ENCODE results near the gene CNTN5.

The CNTN5 gene

DNA sequence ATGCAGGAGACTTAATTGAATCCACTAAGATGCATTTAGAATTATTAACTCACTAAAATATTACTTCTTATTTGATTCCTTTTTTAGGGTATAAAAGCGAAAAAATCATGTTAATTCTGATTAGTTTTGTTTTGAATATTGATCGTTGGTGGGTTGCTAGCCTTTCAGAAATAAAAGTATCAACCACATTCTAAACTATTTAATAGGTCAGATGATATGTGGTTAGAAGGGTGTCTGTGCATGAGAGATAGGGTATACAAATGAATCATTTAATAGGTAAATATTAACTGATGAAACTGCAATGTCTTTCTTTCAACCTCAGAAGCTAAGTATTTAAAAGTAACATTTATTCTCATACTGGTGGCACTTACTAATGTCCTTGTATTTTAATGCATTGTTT is 515.1 kb downstream of the CNTN5 start:
- ChIA-PET POLR2A (no interaction called here), CTCF (no interaction called here)
- TF ChIP-seq, protein P1, sequence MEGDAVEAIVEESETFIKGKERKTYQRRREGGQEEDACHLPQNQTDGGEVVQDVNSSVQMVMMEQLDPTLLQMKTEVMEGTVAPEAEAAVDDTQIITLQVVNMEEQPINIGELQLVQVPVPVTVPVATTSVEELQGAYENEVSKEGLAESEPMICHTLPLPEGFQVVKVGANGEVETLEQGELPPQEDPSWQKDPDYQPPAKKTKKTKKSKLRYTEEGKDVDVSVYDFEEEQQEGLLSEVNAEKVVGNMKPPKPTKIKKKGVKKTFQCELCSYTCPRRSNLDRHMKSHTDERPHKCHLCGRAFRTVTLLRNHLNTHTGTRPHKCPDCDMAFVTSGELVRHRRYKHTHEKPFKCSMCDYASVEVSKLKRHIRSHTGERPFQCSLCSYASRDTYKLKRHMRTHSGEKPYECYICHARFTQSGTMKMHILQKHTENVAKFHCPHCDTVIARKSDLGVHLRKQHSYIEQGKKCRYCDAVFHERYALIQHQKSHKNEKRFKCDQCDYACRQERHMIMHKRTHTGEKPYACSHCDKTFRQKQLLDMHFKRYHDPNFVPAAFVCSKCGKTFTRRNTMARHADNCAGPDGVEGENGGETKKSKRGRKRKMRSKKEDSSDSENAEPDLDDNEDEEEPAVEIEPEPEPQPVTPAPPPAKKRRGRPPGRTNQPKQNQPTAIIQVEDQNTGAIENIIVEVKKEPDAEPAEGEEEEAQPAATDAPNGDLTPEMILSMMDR (IDR thresholded peaks at IDR 0.05; ENCODE audit: control extremely low read depth, extremely low read depth, low read depth, missing control alignments) = no peak
- DNase-seq (ENCODE audit: extremely low spot score) = no peak

GRCh38 chr11:99537681-99538080 is 516.9 kb downstream of the CNTN5 start:
- ChIA-PET CTCF (interaction anchor here (1.7 kb wide), 1 partner anchor 34 kb away, joined by 4 read pairs; no protein-coding TSS in a partner anchor), POLR2A (no interaction called here)
- TF ChIP-seq, protein P1 (IDR thresholded peaks at IDR 0.05; ENCODE audit: control extremely low read depth, extremely low read depth, low read depth, missing control alignments) = no peak
- DNase-seq (ENCODE audit: extremely low spot score) = no peak

DNA sequence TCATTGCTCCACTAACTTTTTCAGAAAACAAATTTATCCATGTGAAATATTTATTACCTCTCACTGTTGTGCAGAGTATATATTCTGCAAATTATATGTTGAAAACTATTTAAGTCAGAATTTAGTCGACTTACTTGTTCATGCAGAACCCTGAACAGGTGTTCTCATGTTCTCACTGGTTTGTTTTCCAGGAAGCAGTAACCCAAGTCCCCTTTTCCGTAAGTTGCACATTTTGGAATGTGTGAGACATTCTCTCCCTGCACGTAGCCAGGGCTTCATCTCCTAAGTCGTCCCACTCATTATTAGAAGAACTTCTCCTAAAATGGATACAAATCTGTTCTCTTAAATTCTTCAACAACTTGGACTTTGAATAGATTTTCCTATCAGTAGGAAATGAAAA is 524.9 kb downstream of the CNTN5 start:
- TF ChIP-seq, protein P1 (IDR thresholded peaks at IDR 0.05; ENCODE audit: control extremely low read depth, extremely low read depth, low read depth, missing control alignments) = no peak
- ChIA-PET CTCF (no interaction called here), POLR2A (no interaction called here)
- no peak for DNase-seq (ENCODE audit: extremely low spot score)

DNA sequence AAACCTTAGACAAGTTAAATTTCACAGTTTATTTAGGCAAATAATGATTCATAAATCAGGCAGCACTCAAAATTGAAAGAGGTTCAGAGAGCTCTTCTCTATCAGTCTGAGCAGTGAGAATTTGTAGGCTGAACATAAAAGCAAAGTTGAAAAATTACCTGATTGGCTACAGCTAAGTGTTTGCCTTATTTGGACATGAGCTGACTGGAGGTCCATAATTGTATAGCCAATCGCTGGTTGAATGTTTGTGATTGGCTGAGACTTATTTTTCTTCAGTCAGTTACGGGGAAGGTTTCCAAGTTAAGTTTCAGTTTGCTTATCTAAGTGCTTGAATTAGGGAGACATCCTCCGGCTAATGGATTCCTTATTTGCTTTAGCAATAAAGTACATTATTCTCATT is 527.5 kb downstream of the CNTN5 start:
- TF ChIP-seq, protein P1 (IDR thresholded peaks at IDR 0.05; ENCODE audit: control extremely low read depth, extremely low read depth, low read depth, missing control alignments) = no peak
- CTCF ChIA-PET = no interaction called here
- DNase-seq (ENCODE audit: extremely low spot score) = no peak
- POLR2A ChIA-PET = no interaction called here

- ChIA-PET CTCF (no interaction called here), POLR2A (no interaction called here)
- DNase-seq (ENCODE audit: extremely low spot score) = no peak
- TF ChIP-seq, protein P1 (IDR thresholded peaks at IDR 0.05; ENCODE audit: control extremely low read depth, extremely low read depth, low read depth, missing control alignments) = no peak
These were observed 533.6 kb downstream of the CNTN5 start for GRCh38 chr11:99554232-99554903.

- CTCF ChIA-PET = interaction anchor here (0.7 kb wide), 1 partner anchor 16 kb away, joined by 3 read pairs; no protein-coding TSS in a partner anchor
- DNase-seq (ENCODE audit: extremely low spot score) = no peak
These were observed 534.7 kb downstream of the CNTN5 start for GRCh38 chr11:99555486-99555885.

More at GRCh38 chr11:99555486-99555885, 534.7 kb downstream of the CNTN5 start:
- POLR2A ChIA-PET = no interaction called here
- TF ChIP-seq, protein P1 (IDR thresholded peaks at IDR 0.05; ENCODE audit: control extremely low read depth, extremely low read depth, low read depth, missing control alignments) = no peak
